Activated T-helper 2 cell treated with anti-CD3 and anti-CD28 coated beads, Interferon-gamma antibody, Interleukin-2, Interleukin-4, amounts not matched to agents 10 μg/mL and 5 μg/mL and 100 μg/mL, durations not matched to agents 14 hours and 24 hours and 36 hours (primary cell): ENCODE results near the gene SF3B3. TPM values are rescaled to one million over a fixed set of nuclear protein-coding genes. Genes with fewer than 3 reads are reported as not detected.
"Not testable (repeated sequence)": the region's sequence is repeated elsewhere in the genome, so short reads cannot be mapped to it uniquely, and the experiment has no call there.

ENCODE experiments used
- DNase-seq: peaks from one replicate; pipeline ENCODE4 v3.0.0; 2021; ENCODE audit warnings: low spot score
- H3K27ac Mint-ChIP-seq: one replicate; pipeline ENCODE4 v1.8.0; 2021; ENCODE audit warnings: mixed read lengths
- H3K27me3 Mint-ChIP-seq: one replicate; pipeline ENCODE4 v1.8.0; 2021; ENCODE audit warnings: low read depth, mixed read lengths
- H3K36me3 Mint-ChIP-seq: one replicate; pipeline ENCODE4 v1.8.0; 2021; ENCODE audit warnings: low read depth, mixed read lengths
- H3K4me1 Mint-ChIP-seq: one replicate; pipeline ENCODE4 v1.8.0; 2021; ENCODE audit warnings: low read depth, mixed read lengths
- H3K4me3 Mint-ChIP-seq: one replicate; pipeline ENCODE4 v1.8.0; 2021; ENCODE audit warnings: low read depth, mild to moderate bottlenecking, moderate library complexity, mixed read lengths
- H3K9me3 Mint-ChIP-seq: one replicate; pipeline ENCODE4 v1.8.0; 2021; ENCODE audit warnings: mixed read lengths
- intact Hi-C: fragments of 100-400 bp; cut with micrococcal nuclease; formaldehyde crosslinking; loops from one replicate; pipeline ENCODE4 v1.15.1; 2023
- total RNA-seq: library from RNA; stranded (reverse); gene quantifications from 2 replicates; pipeline ENCODE4 v1.2.3, GENCODE V29; 2022

SF3B3 gene
- total RNA-seq, 1 donor from 2014 or later, result 520 TPM

GRCh38 chr16:70589416-70589815, 65.8 kb downstream of the SF3B3 start:
- H3K36me3 Mint-ChIP-seq, H3K4me1 Mint-ChIP-seq, intact Hi-C loops, H3K27me3 Mint-ChIP-seq, H3K9me3 Mint-ChIP-seq, H3K27ac Mint-ChIP-seq, H3K4me3 Mint-ChIP-seq, DNase-seq: not testable (repeated sequence)

GRCh38 chr16:70589998-70590471, 66.4 kb downstream of the SF3B3 start:
- Mint-ChIP-seq H3K27me3 (peaks cover under 1% of the 10 kb centered on the region), H3K27ac (no peak overlapping the region), H3K9me3 (no peaks in the 10 kb centered on the region), H3K36me3 (no peaks in the 10 kb centered on the region), H3K4me1 (no peaks in the 10 kb centered on the region), H3K4me3 (no peak overlapping the region)
- intact Hi-C loops, result no loop called here
- DNase-seq, result no peak

- H3K9me3 Mint-ChIP-seq, result no peaks in the 10 kb centered on the region
- H3K4me1 Mint-ChIP-seq, result no peaks in the 10 kb centered on the region
- H3K27ac Mint-ChIP-seq, result no peak overlapping the region
- H3K36me3 Mint-ChIP-seq, result no peaks in the 10 kb centered on the region
- peaks cover 1% of the 10 kb centered on the region for H3K27me3 Mint-ChIP-seq
- no peak overlapping the region for H3K4me3 Mint-ChIP-seq
- intact Hi-C loops, result no loop called here
- no peak for DNase-seq
Measured at GRCh38 chr16:70590722-70591415, 67.3 kb downstream of the SF3B3 start.

- Mint-ChIP-seq H3K4me3 (no peak overlapping the region), H3K36me3 (no peaks in the 10 kb centered on the region), H3K9me3 (no peaks in the 10 kb centered on the region), H3K27ac (no peak overlapping the region), H3K27me3 (peaks cover 1% of the 10 kb centered on the region), H3K4me1 (no peaks in the 10 kb centered on the region)
- no peak for DNase-seq
- intact Hi-C loops, result no loop called here
Measured at GRCh38 chr16:70591615-70592014, 68.0 kb downstream of the SF3B3 start.

- no peaks in the 10 kb centered on the region for H3K4me1 Mint-ChIP-seq
- no peaks in the 10 kb centered on the region for H3K9me3 Mint-ChIP-seq
- H3K27me3 Mint-ChIP-seq, result peaks cover 1% of the 10 kb centered on the region
- H3K27ac Mint-ChIP-seq, result no peak overlapping the region
- intact Hi-C loops, result no loop called here
- no peak overlapping the region for H3K4me3 Mint-ChIP-seq
- no peaks in the 10 kb centered on the region for H3K36me3 Mint-ChIP-seq
- no peak for DNase-seq
Measured at GRCh38 chr16:70592106-70592571, 68.5 kb downstream of the SF3B3 start.

- Mint-ChIP-seq H3K27me3 (peaks cover 1% of the 10 kb centered on the region), H3K27ac (no peak overlapping the region), H3K36me3 (no peaks in the 10 kb centered on the region), H3K4me3 (no peak overlapping the region), H3K4me1 (no peaks in the 10 kb centered on the region), H3K9me3 (no peaks in the 10 kb centered on the region)
- DNase-seq, result no peak
- intact Hi-C loops, result no loop called here
Measured at GRCh38 chr16:70593544-70593943, 69.9 kb downstream of the SF3B3 start.

- Mint-ChIP-seq H3K36me3 (no peaks in the 10 kb centered on the region), H3K27me3 (peaks cover 1% of the 10 kb centered on the region), H3K4me1 (no peaks in the 10 kb centered on the region), H3K4me3 (no peak overlapping the region), H3K27ac (no peak overlapping the region), H3K9me3 (no peaks in the 10 kb centered on the region)
- no peak for DNase-seq
- intact Hi-C loops, result no loop called here
Measured at GRCh38 chr16:70594569-70594968, 71.0 kb downstream of the SF3B3 start.

- intact Hi-C loops, result no loop called here
- no peak overlapping the region for H3K4me3 Mint-ChIP-seq
- peaks cover 8% of the 10 kb centered on the region for H3K27me3 Mint-ChIP-seq
- no peak overlapping the region for H3K27ac Mint-ChIP-seq
- no peaks in the 10 kb centered on the region for H3K9me3 Mint-ChIP-seq
- H3K36me3 Mint-ChIP-seq, result no peaks in the 10 kb centered on the region
- no peak for DNase-seq
- no peaks in the 10 kb centered on the region for H3K4me1 Mint-ChIP-seq
Measured at GRCh38 chr16:70597135-70597835, 73.7 kb downstream of the SF3B3 start.

- Mint-ChIP-seq H3K9me3 (no peaks in the 10 kb centered on the region), H3K36me3 (no peaks in the 10 kb centered on the region), H3K4me3 (no peak overlapping the region), H3K27me3 (peaks cover 8% of the 10 kb centered on the region), H3K27ac (no peak overlapping the region), H3K4me1 (no peaks in the 10 kb centered on the region)
- DNase-seq, result no peak
- intact Hi-C loops, result no loop called here
Measured at GRCh38 chr16:70598937-70599503, 75.4 kb downstream of the SF3B3 start.

- Mint-ChIP-seq H3K9me3 (no peaks in the 10 kb centered on the region), H3K4me3 (no peak overlapping the region), H3K36me3 (no peaks in the 10 kb centered on the region), H3K27ac (no peak overlapping the region), H3K4me1 (no peaks in the 10 kb centered on the region), H3K27me3 (peaks cover 6% of the 10 kb centered on the region)
- DNase-seq, result no peak
- intact Hi-C loops, result no loop called here
Measured at GRCh38 chr16:70600730-70601129, 77.1 kb downstream of the SF3B3 start.

GRCh38 chr16:70601576-70602575, 78.3 kb downstream of the SF3B3 start:
- Mint-ChIP-seq H3K4me1 (no peaks in the 10 kb centered on the region), H3K27me3 (peaks cover 6% of the 10 kb centered on the region), H3K27ac (no peak overlapping the region), H3K9me3 (no peaks in the 10 kb centered on the region), H3K4me3 (no peak overlapping the region), H3K36me3 (no peaks in the 10 kb centered on the region)
- DNase-seq, result no peak
- intact Hi-C loops, result no loop called here

- Mint-ChIP-seq H3K4me3 (no peak overlapping the region), H3K4me1 (no peaks in the 10 kb centered on the region), H3K27ac (no peak overlapping the region), H3K9me3 (no peaks in the 10 kb centered on the region), H3K36me3 (no peaks in the 10 kb centered on the region), H3K27me3 (peaks cover 6% of the 10 kb centered on the region)
- no peak for DNase-seq
- intact Hi-C loops, result no loop called here
Measured at GRCh38 chr16:70602831-70603230, 79.2 kb downstream of the SF3B3 start.
